HCT116 (cell line): ENCODE data around the gene RANBP17. TPM values are rescaled to one million over a fixed set of nuclear protein-coding genes. Genes with fewer than 3 reads are reported as not detected.

Experiments used
- ATAC-seq: fragments of 200-7000 bp; cut with Tn5 transposase; 2 replicates; pipeline ENCODE4 v1.9.1; 2020; ENCODE audit warnings: mild to moderate bottlenecking, moderate library complexity
- BruUV-seq: library from RNA; stranded (reverse); fragments of 400-500 nt; replicated peaks from 2 replicates; lab custom pipeline; 2021; lab: Mats Ljungman, UMichigan
- CTCF ChIA-PET: fragments of 300-600 bp; sonication (Branson Sonifier 250); formaldehyde crosslinking; loops from one replicate; lab custom pipeline; 2021; ENCODE audit warnings: antibody characterized with exemption; lab: Charles Lee
- POLR2A ChIA-PET: fragments of 300-600, 350-600 bp; sonication (Branson Sonifier 250); formaldehyde crosslinking; loops from one replicate; lab custom pipeline; 2021; ENCODE audit warnings: antibody characterized with exemption; lab: Charles Lee
- RAD21 ChIA-PET, 2 experiments: fragments of 300-600 bp; sonication (Branson Sonifier 250); formaldehyde crosslinking; loops; one replicate each; lab custom pipeline; 2023; ENCODE audit warnings: low total read pairs in 2 of 2; ENCODE audit not compliant: uncharacterized antibody in 2 of 2, unreplicated experiment in 2 of 2, low non-redundant PET in 1 of 2; lab: Charles Lee
- DNase-seq: peaks from one replicate; pipeline ENCODE4 v3.0.0-alpha.2; 2010; ENCODE audit warnings: low read depth, low spot score
- H2AFZ ChIP-seq: fragments of 200-600 bp; shearing (Covaris generic), sonication (generic); 2 replicates; pipeline ENCODE4 v1.6.1; 2017; ENCODE audit warnings: low read depth, mixed run types, mixed read lengths, antibody characterized with exemption, low read length; ENCODE audit not compliant: poor library complexity, severe bottlenecking
- H3K27ac ChIP-seq: 2 replicates; pipeline ENCODE4 v1.5.1; 2012; ENCODE audit warnings: low read depth, low read length
- H3K27me3 ChIP-seq: fragments of 200-600 bp; sonication (generic); 2 replicates; pipeline ENCODE4 v1.6.1; 2016; ENCODE audit warnings: mixed run types, low read length, mixed read lengths; ENCODE audit not compliant: insufficient read depth
- H3K36me3 ChIP-seq, 2 experiments: fragments of 200-500 bp in 1 of 2; fragments of 200-600 bp in 1 of 2; sonication (Bioruptor generic) in 1 of 2; sonication (generic) in 1 of 2; 2 replicates each; pipeline versions ENCODE4 v1.5.1 to v1.6.1; 2014 to 2016; ENCODE audit warnings: low read length in 2 of 2, inconsistent platforms in 1 of 2, mixed read lengths in 1 of 2, mixed run types in 1 of 2; ENCODE audit not compliant: insufficient read depth in 2 of 2, control insufficient read depth in 1 of 2
- H3K4me1 ChIP-seq, 2 experiments: fragments of 200-600 bp in 1 of 2; sonication (generic) in 1 of 2; 2 replicates each; pipeline versions ENCODE4 v1.5.1 to v1.6.1; 2012 to 2017; ENCODE audit warnings: low read length in 2 of 2, inconsistent platforms in 1 of 2, mild to moderate bottlenecking in 1 of 2, mixed read lengths in 1 of 2, mixed run types in 1 of 2, moderate library complexity in 1 of 2; ENCODE audit not compliant: insufficient read depth in 2 of 2, control insufficient read depth in 1 of 2
- H3K4me2 ChIP-seq: fragments of 200-600 bp; sonication (generic); 2 replicates; pipeline ENCODE4 v1.6.1; 2017; ENCODE audit warnings: mixed run types, low read length, mixed read lengths
- H3K4me3 ChIP-seq, 2 experiments: fragments of 200-600 bp in 1 of 2; sonication (generic) in 1 of 2; replicated peaks in 1 of 2; 2 replicates each; pipeline ENCODE4 v1.5.1; 2011 to 2016; ENCODE audit warnings: low read length in 2 of 2, control low read depth in 1 of 2, low read depth in 1 of 2, mild to moderate bottlenecking in 1 of 2, mixed read lengths in 1 of 2, mixed run types in 1 of 2
- H3K79me2 ChIP-seq: fragments of 200-600 bp; sonication (generic); 2 replicates; pipeline ENCODE4 v1.6.1; 2017; ENCODE audit warnings: mild to moderate bottlenecking, mixed run types, low read length, moderate library complexity, mixed read lengths; ENCODE audit not compliant: insufficient read depth
- H3K9ac ChIP-seq: fragments of 200-600 bp; sonication (generic); 2 replicates; pipeline ENCODE4 v1.6.1; 2016; ENCODE audit warnings: low read length, mixed read lengths
- H3K9me2 ChIP-seq: fragments of 200-600 bp; sonication (generic), shearing (Covaris generic); 2 replicates; pipeline ENCODE4 v1.6.1; 2017; ENCODE audit warnings: mixed run types, mild to moderate bottlenecking, moderate library complexity; ENCODE audit not compliant: insufficient read depth
- H3K9me3 ChIP-seq, 2 experiments: fragments of 200-500 bp in 1 of 2; fragments of 200-600 bp in 1 of 2; sonication (Bioruptor generic) in 1 of 2; sonication (generic) in 1 of 2; 2 replicates each; pipeline ENCODE4 v1.6.1; 2014 to 2017; ENCODE audit warnings: low read length in 2 of 2, mixed read lengths in 2 of 2, inconsistent platforms in 1 of 2, low read depth in 1 of 2, mild to moderate bottlenecking in 1 of 2, mixed run types in 1 of 2, moderate library complexity in 1 of 2; ENCODE audit not compliant: control insufficient read depth in 1 of 2, insufficient read depth in 1 of 2
- H4K20me1 ChIP-seq: fragments of 200-600 bp; sonication (generic), shearing (Covaris generic); 2 replicates; pipeline ENCODE4 v1.6.1; 2017; ENCODE audit warnings: mixed run types, mild to moderate bottlenecking, moderate library complexity; ENCODE audit not compliant: insufficient read depth
- ATF3 ChIP-seq: IDR thresholded peaks from 2 replicates; pipeline ENCODE4 v1.6.1; 2012
- CBX3 ChIP-seq: IDR thresholded peaks from 2 replicates; pipeline ENCODE4 v1.6.1; 2012; ENCODE audit warnings: low read depth
- CTCF ChIP-seq, 3 experiments: fragments of 200-600 bp in 1 of 3; sonication (generic) in 1 of 3; IDR thresholded peaks in 2 of 3; conservative IDR thresholded peaks in 1 of 3; 2 replicates each; pipeline ENCODE4 v1.5.1; 2012 to 2017; ENCODE audit warnings: low read depth in 2 of 3, low read length in 2 of 3, antibody characterized with exemption in 1 of 3, borderline replicate concordance in 1 of 3, control low read depth in 1 of 3, mild to moderate bottlenecking in 1 of 3, mixed read lengths in 1 of 3, mixed run types in 1 of 3, moderate library complexity in 1 of 3; ENCODE audit not compliant: insufficient read depth in 1 of 3
- ELF1 ChIP-seq: IDR thresholded peaks from 2 replicates; pipeline ENCODE4 v1.6.1; 2012; ENCODE audit warnings: low read depth, borderline replicate concordance
- EZH2 ChIP-seq: fragments of 200-600 bp; sonication (generic); IDR thresholded peaks from 2 replicates; pipeline ENCODE4 v1.6.1; 2017; ENCODE audit warnings: antibody characterized with exemption, mixed run types
- FOSL1 ChIP-seq: IDR thresholded peaks from 2 replicates; pipeline ENCODE4 v1.6.1; 2012; ENCODE audit warnings: low read depth
- JUND ChIP-seq: IDR thresholded peaks from 2 replicates; pipeline ENCODE4 v1.6.1; 2012
- POLR2A ChIP-seq: IDR thresholded peaks from 2 replicates; pipeline ENCODE4 v1.7.0; 2011; ENCODE audit warnings: borderline replicate concordance; ENCODE audit not compliant: insufficient read depth, insufficient read length; ENCODE audit errors: extremely low read depth
- RAD21 ChIP-seq: IDR thresholded peaks from 2 replicates; pipeline ENCODE4 v1.6.1; 2012; ENCODE audit warnings: low read depth, mild to moderate bottlenecking
- SIN3A ChIP-seq: IDR thresholded peaks from 2 replicates; pipeline ENCODE4 v1.6.1; 2012; ENCODE audit warnings: low read depth
- SRF ChIP-seq: IDR thresholded peaks from 2 replicates; pipeline ENCODE4 v1.6.1; 2012; ENCODE audit warnings: low read depth
- TCF7L2 ChIP-seq: IDR thresholded peaks from 2 replicates; pipeline ENCODE4 v1.7.0; 2011; ENCODE audit warnings: borderline replicate concordance, inconsistent platforms; ENCODE audit not compliant: insufficient read depth, insufficient read length; ENCODE audit errors: extremely low read depth
- ZBTB33 ChIP-seq: IDR thresholded peaks from 2 replicates; pipeline ENCODE4 v1.6.1; 2011; ENCODE audit warnings: mild to moderate bottlenecking, low read length, moderate library complexity; ENCODE audit not compliant: insufficient replicate concordance; ENCODE audit errors: extremely low read depth
- ZNF274 ChIP-seq: fragments of 200-500 bp; sonication (Bioruptor generic); IDR thresholded peaks from 2 replicates; pipeline ENCODE4 v1.6.1; 2014; ENCODE audit warnings: mild to moderate bottlenecking, low read depth, low read length, inconsistent platforms
- intact Hi-C: fragments of 100-400 bp; cut with micrococcal nuclease; formaldehyde crosslinking; loops from 2 replicates; pipeline ENCODE4 v1.10.0; 2022
- total RNA-seq: library from RNA; stranded (reverse); gene quantifications from one replicate; pipeline ENCODE4 v1.2.1, GENCODE V29; 2021; ENCODE audit not compliant: unreplicated experiment
- TF ChIP-seq, protein P1 (sequence below): IDR thresholded peaks from 2 replicates; pipeline ENCODE4 v1.6.1; 2012; ENCODE audit warnings: low read depth

Gene RANBP17
- total RNA-seq, 1 experiment from 2014 or later = 18.2 TPM

- H3K79me2 ChIP-seq = no peaks in the 10 kb centered on the region
- no peaks in the 10 kb centered on the region for H3K36me3 ChIP-seq
- ATAC-seq (peak; percentile 85), DNase-seq (peak; percentile 43)
- H3K9me2 ChIP-seq = no peaks in the 10 kb centered on the region
- TF ChIP-seq EZH2 (no peak), SRF (peak; percentile 74), ZNF274 (no peak), CTCF (IDR thresholded peaks at IDR 0.05 in 2 of 3, conservative IDR thresholded peaks at IDR 0.05 in 1 of 3; ENCODE audit: borderline replicate concordance in 1 of 3, insufficient read depth in 1 of 3, low read depth in 2 of 3, low read length in 2 of 3) (peak; percentile 56 to 79 (median 76)), ZBTB33 (no peak), CBX3 (no peak), POLR2A (no peak), JUND (no peak), ELF1 (no peak), ATF3 (no peak), TCF7L2 (no peak), FOSL1 (no peak), RAD21 (peak; percentile 73), SIN3A (no peak)
- TF ChIP-seq, protein P1, sequence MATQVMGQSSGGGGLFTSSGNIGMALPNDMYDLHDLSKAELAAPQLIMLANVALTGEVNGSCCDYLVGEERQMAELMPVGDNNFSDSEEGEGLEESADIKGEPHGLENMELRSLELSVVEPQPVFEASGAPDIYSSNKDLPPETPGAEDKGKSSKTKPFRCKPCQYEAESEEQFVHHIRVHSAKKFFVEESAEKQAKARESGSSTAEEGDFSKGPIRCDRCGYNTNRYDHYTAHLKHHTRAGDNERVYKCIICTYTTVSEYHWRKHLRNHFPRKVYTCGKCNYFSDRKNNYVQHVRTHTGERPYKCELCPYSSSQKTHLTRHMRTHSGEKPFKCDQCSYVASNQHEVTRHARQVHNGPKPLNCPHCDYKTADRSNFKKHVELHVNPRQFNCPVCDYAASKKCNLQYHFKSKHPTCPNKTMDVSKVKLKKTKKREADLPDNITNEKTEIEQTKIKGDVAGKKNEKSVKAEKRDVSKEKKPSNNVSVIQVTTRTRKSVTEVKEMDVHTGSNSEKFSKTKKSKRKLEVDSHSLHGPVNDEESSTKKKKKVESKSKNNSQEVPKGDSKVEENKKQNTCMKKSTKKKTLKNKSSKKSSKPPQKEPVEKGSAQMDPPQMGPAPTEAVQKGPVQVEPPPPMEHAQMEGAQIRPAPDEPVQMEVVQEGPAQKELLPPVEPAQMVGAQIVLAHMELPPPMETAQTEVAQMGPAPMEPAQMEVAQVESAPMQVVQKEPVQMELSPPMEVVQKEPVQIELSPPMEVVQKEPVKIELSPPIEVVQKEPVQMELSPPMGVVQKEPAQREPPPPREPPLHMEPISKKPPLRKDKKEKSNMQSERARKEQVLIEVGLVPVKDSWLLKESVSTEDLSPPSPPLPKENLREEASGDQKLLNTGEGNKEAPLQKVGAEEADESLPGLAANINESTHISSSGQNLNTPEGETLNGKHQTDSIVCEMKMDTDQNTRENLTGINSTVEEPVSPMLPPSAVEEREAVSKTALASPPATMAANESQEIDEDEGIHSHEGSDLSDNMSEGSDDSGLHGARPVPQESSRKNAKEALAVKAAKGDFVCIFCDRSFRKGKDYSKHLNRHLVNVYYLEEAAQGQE = no peak
- H3K4me1 ChIP-seq = 0 out of 4 replicates have a peak, but pooled peaks cover 0 to 3% of the 10 kb centered on the region in 2 experiments
- no peak overlapping the region for H3K9ac ChIP-seq
- no peak overlapping the region for H3K4me3 ChIP-seq
- no TSS peak for BruUV-seq
- no peaks in the 10 kb centered on the region for H3K27me3 ChIP-seq
- H3K9me3 ChIP-seq = no peaks in the 10 kb centered on the region
- H2AFZ ChIP-seq = peak overlapping the region; percentile 60
- no peaks in the 10 kb centered on the region for H4K20me1 ChIP-seq
- RAD21 ChIA-PET = interaction anchor here in 1 of 2 experiments (0.9 to 1.9 kb wide), 3 partner anchors 131 to 137 kb away, joined by 3 to 12 read pairs (median 4); no protein-coding TSS in a partner anchor
- POLR2A ChIA-PET = interaction anchor here (0.7 kb wide), 1 partner anchor 12 kb away, joined by 3 read pairs; no protein-coding TSS in a partner anchor
- no peak overlapping the region for H3K27ac ChIP-seq
- CTCF ChIA-PET = interaction anchor here (0.7 to 3.9 kb wide), 16 partner anchors 8 to 416 kb away, joined by 3 to 50 read pairs (median 7); no protein-coding TSS in a partner anchor
- intact Hi-C loops = loop anchor here (1.0 to 10.0 kb wide), 3 partner anchors 130 to 463 kb away; no protein-coding TSS in a partner anchor
- H3K4me2 ChIP-seq = peak overlapping the region; percentile 23; the same call in 1 of the 2 replicates
Observed at GRCh38 chr5:171207256-171207847, 345.5 kb downstream of the RANBP17 start.
